HG02588 (cell line): ENCODE data around the gene ZDHHC11B.

Experiments used
- ATAC-seq: cut with Tn5 transposase; IDR thresholded peaks from one replicate; pipeline ENCODE4 v1.9.1; 2021; ENCODE audit warnings: mild to moderate bottlenecking, moderate library complexity; ENCODE audit not compliant: unreplicated experiment

Gene ZDHHC11B

GRCh38 chr5:675871-676698, 108.4 kb downstream of the ZDHHC11B start:
- no peak for ATAC-seq

DNA sequence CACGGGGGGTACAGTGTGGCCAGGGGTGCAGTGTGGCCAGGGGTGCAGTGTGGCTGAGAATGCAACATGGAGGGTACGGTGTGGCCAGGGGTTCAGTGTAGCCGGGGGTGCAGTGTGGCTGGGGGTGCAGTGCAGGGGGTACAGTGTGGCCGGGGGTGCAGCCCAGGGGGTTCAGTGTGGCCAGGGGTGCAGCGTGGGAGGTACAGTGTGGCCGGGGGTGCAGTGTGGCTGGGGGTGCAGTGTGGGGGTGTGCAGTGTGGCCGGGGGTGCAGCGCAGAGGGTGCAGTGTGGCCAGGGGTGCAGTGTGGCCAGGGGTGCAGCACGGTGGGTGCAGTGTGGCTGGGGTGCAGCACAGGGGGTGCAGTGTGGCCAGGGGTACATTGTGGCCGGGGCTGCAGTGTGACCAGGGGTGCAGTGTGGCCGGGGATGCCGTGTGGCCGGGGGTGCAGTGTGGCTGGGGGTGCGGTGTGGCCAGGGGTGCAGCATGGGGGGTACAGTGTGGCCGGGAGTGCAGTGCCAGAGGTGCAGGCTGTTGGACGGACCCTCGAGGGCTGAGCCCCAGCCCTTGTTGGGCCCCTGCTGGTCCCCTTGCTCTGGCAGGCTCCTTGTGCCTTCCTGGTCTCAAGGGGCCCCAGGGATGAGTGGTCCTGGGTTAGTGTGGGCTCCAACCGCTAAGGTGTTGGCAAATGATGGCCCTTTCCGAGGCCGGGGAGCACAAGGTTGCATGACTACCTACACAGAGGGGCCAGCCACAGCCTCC, 109.2 kb downstream of the ZDHHC11B start:
- no peak for ATAC-seq

- no peak for ATAC-seq
Observed at GRCh38 chr5:674630-675011, 109.9 kb downstream of the ZDHHC11B start.

GRCh38 chr5:673831-674629, 110.5 kb downstream of the ZDHHC11B start:
- ATAC-seq, result no peak

- no peak for ATAC-seq
Observed at GRCh38 chr5:673161-673830, 111.2 kb downstream of the ZDHHC11B start.

DNA sequence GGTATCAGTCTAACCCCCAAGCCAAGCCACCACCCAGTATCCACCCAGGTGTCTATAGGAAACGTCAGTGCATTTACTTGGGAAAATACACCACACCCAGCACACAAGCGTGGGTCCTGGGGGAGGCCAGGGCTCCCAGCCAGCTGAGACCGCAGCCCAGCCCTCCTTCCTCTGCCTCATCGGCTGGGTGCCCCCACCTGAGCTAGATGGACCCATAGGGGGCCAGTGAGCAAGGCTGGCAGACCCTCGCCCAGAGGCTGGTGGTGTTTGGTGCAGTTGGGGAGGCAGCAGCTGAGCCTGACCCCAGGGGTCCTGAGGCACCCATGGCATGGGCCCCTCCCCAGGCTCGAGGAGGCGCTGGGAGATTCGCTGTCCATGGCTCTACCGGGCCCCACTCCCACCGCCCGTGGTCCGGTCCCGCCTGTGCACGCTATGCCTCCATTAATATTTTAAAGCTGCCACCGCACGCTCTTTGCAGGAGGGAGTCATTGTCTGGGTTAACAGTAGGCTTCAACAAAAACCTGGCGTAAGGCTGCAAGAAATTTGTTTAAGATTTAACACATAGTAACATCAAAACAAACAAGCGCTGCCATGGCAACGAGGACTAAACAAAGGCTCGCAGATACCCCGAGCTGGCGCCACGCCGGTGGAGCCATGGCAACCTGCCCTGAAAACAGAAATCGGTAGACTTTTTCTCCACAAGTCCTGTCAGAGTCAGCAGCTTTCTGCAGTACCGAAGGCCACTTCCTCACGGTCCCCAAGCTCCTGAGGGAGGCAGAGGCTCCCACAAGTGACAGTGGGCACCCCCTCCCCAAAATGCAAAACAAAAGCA, 112.0 kb downstream of the ZDHHC11B start:
- no peak for ATAC-seq

GRCh38 chr5:671459-672328, 112.8 kb downstream of the ZDHHC11B start:
- no peak for ATAC-seq

DNA sequence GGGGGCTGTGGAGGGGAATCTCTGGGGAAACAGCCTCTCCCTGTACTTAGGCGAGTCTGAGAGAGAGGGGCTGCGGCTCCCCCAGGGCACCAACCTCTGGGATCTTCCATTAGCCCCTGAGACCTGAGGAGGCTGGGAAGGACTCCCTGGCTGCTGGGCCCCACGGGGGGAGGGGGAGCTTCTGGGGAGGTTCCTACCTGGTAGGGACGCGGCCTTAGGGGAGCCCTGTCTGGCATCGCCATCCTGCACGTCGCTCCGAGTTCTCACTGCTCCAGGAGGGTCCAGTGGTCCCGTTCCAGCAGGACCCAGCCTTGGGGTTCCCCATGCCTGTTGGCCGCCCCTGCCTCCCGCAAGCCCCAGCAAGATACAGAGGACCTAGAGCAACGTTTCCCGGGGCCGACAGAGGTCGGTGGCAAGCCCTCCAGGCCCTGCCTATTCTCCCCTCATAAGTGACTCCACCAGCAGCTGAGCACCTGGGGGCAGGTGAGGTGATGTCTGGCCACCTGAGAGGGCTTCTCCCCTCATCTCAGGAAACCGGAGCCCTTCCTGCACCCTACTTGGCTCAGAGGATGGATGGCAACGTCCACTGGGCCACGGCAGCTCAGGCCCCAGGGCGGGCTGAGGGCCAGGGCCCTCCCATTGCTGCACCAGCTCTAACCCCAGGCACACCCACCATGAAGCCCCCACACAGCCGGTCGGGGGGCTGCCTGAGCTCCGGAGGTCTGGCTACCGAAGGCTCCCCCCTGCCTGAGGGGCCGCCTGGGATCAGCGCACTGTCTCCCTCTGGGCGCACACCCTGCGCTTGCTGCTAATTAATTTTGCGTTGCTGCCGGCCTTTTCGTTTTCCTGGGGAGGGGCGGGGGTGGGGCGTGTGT, 113.9 kb downstream of the ZDHHC11B start:
- ATAC-seq, result no peak

DNA sequence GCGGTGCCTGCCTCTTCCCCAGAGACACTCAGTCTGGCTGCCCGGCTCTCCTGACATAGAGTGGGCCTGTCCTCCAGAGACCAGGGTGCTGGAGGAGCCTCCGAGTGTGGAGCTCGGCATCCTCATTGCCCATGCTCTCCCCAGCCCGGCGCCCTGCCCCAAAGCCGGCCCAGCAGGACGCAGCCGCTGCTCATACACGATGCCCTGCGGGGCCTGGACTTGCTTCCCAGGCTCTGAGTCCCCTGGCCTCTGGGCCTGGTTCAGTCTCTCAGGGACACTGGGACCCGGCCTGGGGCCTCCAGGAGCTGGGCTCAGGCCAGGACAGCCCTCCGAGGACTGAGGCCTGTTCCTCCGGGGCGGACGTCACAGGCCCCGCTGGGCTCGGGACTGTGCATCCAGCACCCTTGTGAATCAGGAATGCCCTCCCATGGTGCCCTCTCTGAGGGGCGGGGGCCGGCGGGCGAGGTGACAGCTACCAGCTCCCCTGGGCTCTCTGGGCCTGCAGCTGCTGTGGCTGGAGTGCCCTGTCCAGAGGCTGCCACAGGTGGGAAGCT, 114.6 kb downstream of the ZDHHC11B start:
- no peak for ATAC-seq

DNA sequence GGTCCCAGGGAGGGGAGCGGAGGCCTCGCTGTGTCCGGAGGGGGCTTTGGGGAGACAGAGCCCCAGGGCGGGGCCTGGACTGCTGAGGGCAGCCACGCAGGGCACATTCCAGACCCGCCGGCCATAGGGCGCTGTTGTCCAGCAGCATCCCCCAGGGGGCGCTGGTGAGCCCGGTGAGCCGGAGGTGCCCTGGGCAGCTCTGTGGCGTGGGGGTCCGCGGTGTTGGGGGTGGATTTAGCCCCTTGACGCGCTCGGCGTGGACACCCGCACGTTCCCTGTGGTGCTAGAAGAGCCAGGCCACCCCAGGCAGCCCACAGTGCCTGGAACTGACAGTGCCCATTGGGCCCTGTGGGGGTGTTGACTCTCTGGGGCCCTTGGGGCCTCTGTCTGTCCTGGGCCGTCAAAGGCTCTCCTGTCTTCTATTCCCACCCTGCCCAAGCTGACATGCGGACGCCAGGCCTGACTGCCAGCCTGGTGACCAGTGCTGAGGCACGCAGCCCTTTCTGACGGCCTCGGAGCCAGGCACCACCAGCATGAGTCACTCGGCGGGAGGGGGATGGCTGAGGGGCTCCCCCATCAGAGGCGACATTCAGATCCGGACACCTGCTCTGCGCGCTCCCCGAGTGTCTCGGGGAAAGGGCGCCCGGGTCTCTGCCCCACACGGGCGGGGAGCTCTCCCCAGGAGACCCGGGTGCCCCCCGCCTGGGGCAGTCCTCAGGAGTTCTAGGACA, 115.3 kb downstream of the ZDHHC11B start:
- no peak for ATAC-seq

DNA sequence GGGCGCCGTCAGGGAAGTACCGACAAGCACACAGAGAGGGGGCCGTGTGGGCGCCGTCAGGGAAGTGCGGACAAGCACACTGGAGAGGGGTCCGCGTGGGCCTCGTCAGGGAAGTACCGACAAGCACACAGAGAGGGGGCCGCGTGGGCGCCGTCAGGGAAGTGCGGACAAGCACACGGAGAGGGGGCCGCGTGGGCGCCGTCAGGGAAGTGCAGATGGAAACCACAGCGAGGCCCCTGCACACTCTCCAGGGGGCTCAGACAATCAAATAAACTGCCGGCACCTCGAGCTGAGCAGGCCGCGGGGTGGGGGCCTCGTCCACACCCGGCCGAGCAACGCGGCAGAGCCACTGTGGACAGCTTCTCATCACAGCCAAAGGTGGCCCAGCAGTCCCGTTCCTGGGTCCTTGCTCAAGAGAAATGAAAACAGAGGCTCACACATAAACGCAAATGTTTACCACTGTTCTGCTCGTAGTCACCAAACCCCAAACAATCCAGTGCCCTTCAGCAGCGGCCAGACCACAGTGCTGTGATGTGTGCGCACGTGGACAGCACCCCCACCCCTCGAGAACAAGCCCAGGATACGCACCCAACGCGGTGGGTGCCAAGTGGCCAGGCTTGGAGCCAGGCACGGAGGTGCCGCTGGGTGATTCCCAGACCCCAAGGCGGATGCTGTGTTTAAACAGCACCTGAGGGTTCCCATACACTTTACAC, 116.1 kb downstream of the ZDHHC11B start:
- ATAC-seq, result no peak

DNA sequence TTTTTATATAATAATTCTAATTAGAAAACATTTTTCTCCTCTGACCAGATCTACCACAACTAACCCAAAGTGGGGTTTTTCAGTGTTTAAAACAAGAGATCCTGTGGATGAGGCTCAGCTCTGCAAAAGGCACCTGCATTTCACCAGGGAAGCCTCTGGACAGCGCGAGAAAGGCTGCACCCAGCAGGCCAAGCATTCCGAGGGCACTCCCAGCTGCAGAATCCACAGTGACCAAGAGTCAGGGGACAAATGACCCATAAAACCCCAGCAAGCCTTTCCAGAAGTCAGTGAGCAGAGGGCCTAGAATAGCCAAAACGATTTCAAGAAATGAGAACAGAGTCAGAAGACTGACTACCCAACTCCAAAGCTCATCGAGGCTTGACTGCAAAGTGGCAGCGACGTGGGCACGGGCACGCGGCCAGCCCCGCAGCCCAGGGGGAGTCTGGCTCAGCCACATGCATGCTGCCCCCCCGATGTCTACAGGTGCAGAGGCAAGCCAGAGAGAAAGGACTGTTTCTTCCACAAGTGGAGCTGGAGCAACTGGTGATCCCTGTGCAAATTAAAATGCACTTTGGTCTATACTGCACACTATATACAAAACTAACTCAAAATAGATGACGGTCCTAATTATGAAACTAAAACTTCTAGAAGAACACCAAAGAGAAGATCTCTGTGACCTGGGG, 117.6 kb downstream of the ZDHHC11B start:
- ATAC-seq, result no peak

DNA sequence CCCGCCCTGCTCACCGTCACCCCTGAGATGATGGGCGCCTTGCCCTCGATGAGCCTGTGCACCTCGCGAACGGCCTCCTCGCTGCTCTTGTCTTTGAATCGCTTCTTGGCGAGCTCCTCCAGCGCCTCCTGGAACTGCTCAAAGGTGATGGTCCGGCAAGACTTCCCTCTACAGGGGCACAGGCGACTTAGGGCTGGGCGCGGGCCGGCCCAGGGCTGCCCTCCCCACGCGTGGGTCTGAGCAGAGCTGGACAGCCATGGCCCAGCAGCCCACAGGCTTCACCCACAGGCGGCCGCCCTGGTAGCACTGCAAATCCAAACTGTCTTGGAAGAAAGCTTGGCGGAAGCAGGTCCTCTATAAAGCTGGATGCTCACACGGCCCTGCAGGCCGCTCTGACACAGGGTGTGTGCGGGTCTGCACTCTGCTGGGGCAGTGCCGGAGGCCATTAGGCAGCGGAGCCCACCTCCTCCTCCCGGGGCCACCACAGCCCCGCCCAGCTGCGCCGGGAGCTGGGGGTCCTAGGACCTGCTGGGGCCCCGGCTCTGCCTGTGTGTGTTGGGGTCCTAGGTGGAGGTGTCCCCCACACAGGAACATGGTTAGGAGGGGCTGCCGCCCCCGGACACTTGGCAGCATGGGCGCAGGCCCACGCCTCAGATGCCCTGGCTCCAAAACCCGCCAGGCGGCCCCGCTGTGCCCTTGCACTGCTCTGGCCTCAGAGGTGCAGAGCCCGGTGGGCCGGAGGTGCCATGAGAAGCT, 118.4 kb downstream of the ZDHHC11B start:
- ATAC-seq, result no peak

DNA sequence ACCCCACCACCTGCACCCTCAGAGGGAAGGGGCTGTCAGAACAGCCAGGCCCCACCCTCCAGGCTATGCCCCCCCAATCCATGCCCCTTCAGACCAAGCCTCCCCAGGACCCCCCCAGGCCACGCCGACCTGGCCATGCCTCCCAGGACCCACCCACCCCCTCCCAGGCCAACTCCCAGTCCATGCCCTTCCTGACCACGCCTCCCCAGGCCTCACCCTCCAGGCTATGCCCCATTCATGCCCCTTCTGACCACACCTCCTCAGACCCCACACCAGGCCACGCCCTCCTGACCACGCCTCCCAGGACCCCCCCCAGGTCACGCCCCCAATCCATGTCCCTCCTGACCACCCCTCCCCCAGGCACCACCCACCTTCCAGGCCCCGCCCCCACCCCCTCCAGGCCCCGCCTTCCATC, 119.0 kb downstream of the ZDHHC11B start:
- no peak for ATAC-seq

DNA sequence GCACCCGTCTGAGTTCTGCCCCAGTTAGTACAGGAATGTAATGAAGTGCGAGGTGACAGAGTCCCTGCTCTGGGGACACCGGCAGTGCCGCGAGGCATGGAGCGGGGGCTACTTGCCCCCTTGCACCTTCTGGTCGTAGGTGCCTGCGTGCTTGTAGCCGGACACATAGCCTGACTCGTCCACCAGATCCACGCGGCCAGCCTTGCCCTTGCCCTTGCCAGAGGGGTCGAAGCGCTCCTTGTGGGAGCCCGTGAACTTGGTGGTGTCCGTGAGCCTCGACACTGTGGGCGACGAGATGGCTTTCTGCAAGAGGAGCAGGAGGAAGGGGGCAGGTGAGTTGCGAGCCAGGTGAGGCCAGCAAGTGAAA, 119.6 kb downstream of the ZDHHC11B start:
- ATAC-seq, result no peak
